BJ (cell line): ENCODE data around the gene TTLL5. TPM values are rescaled to one million over a fixed set of nuclear protein-coding genes. Genes with fewer than 3 reads are reported as not detected.

Source experiments
- CTCF ChIA-PET: fragments of 350-600 bp; formaldehyde crosslinking; extraction: SDS; loops from one replicate; lab custom pipeline; 2021; ENCODE audit warnings: antibody characterized with exemption, inconsistent platforms; lab: Yijun Ruan, JAX
- POLR2A ChIA-PET: fragments of 300-600 bp; sonication (Branson Sonifier 250); formaldehyde crosslinking; extraction: SDS; loops from one replicate; lab custom pipeline; 2021; ENCODE audit warnings: antibody characterized with exemption; lab: Charles Lee
- DNase-seq: peaks from one replicate; pipeline ENCODE4 v3.0.0-alpha.2; 2011; ENCODE audit warnings: low read depth
- H3K27me3 ChIP-seq: 2 replicates; pipeline ENCODE4 v1.6.0; 2011; ENCODE audit warnings: low read length; ENCODE audit not compliant: control insufficient read depth, insufficient read depth
- H3K36me3 ChIP-seq: 2 replicates; pipeline ENCODE4 v1.5.1; 2011; ENCODE audit warnings: low read length; ENCODE audit not compliant: control insufficient read depth, insufficient read depth
- H3K4me3 ChIP-seq: 2 replicates; pipeline ENCODE4 v1.5.1; 2011; ENCODE audit warnings: low read depth, mild to moderate bottlenecking, control low read depth, low read length
- CTCF ChIP-seq: IDR thresholded peaks from 2 replicates; pipeline ENCODE4 v1.5.1; 2011; ENCODE audit warnings: low read depth, mild to moderate bottlenecking, control low read depth, inconsistent platforms, low read length, moderate library complexity; ENCODE audit not compliant: insufficient read depth
- polyA plus RNA-seq: library from polyadenylated mRNA; depleted of rRNA; stranded (reverse); fragments of >200 nt; gene quantifications from 2 replicates; pipeline ENCODE4 v1.2.3, GENCODE V29; 2011

The TTLL5 gene
- polyA plus RNA-seq, 1 experiment = 9.9 TPM

- no peak for TF ChIP-seq CTCF
- CTCF ChIA-PET = interaction anchor here (1.1 to 1.5 kb wide), 2 partner anchors 16 to 256 kb away, joined by 3 to 5 read pairs; partner anchors contain the start of gene TGFB3
- H3K27me3 ChIP-seq = no peaks in the 10 kb centered on the region
- POLR2A ChIA-PET = no interaction called here
- no peak for DNase-seq
- H3K36me3 ChIP-seq = peaks cover 3% of the 10 kb centered on the region; the same call in 1 of the 2 replicates
- no peak overlapping the region for H3K4me3 ChIP-seq
Observed at GRCh38 chr14:75726321-75726720, 65.3 kb downstream of the TTLL5 start.

GRCh38 chr14:75727124-75727523, 66.1 kb downstream of the TTLL5 start:
- H3K4me3 ChIP-seq = no peak overlapping the region
- ChIA-PET POLR2A (no interaction called here), CTCF (interaction anchor here (0.5 kb wide), 1 partner anchor 14 kb away, joined by 4 read pairs; no protein-coding TSS in a partner anchor)
- peaks cover 3% of the 10 kb centered on the region; the same call in 1 of the 2 replicates for H3K36me3 ChIP-seq
- no peak for DNase-seq
- no peak for TF ChIP-seq CTCF
- H3K27me3 ChIP-seq = no peaks in the 10 kb centered on the region

GRCh38 chr14:75732888-75733287, 71.8 kb downstream of the TTLL5 start:
- DNase-seq = no peak
- ChIA-PET POLR2A (no interaction called here), CTCF (no interaction called here)
- H3K4me3 ChIP-seq = no peak overlapping the region
- no peaks in the 10 kb centered on the region for H3K27me3 ChIP-seq
- TF ChIP-seq CTCF = no peak
- H3K36me3 ChIP-seq = no peaks in the 10 kb centered on the region

- H3K4me3 ChIP-seq = no peak overlapping the region
- ChIA-PET CTCF (no interaction called here), POLR2A (no interaction called here)
- H3K36me3 ChIP-seq = no peaks in the 10 kb centered on the region
- no peak for DNase-seq
- H3K27me3 ChIP-seq = no peaks in the 10 kb centered on the region
- TF ChIP-seq CTCF = no peak
Observed at GRCh38 chr14:75734854-75735253, 73.8 kb downstream of the TTLL5 start.

DNA sequence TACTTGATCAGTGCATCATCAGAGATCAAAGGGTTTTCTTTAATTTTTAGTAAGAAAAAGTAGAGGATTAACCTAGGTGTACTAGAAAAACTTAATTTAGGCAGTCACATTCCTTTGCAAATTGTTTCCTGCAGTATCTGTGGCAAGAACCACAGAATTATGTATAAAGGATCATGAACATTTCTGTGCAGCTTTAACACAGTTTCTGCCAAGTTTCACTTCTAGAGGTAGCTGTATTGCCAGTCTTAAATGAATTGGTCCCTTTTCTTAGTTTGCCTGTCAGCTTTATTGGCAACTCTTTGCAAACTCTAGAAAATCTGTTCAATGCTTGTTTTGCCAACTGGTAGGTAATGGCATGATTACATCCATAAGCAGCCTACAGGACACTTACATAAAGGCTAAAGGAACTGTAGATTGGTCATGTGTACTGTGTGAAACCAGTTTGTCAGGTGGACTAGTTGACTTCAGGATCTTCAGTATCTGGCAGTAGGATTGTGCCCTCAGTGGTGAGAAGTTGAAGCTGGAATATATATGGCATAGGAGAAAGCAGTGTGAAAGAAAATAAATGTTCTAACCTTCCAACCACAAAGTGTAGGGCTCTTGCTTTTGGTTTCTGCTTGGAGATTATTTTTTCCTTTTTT, 75.9 kb downstream of the TTLL5 start:
- no peak overlapping the region for H3K4me3 ChIP-seq
- no peaks in the 10 kb centered on the region for H3K27me3 ChIP-seq
- ChIA-PET POLR2A (no interaction called here), CTCF (interaction anchor here (2.2 to 3.2 kb wide), 2 partner anchors 26 to 28 kb away, joined by 8 to 9 read pairs; no protein-coding TSS in a partner anchor)
- TF ChIP-seq CTCF = no peak
- no peaks in the 10 kb centered on the region for H3K36me3 ChIP-seq
- DNase-seq = no peak
